SK-N-SH (cell line): Measurements from ENCODE around the gene ZKSCAN3. TPM values are rescaled to one million over a fixed set of nuclear protein-coding genes. Genes with fewer than 3 reads are reported as not detected.

ENCODE experiments used
- CTCF ChIA-PET: fragments of 300-600, 350-600 bp; formaldehyde crosslinking; extraction: SDS; loops from one replicate; lab custom pipeline; 2021; lab: Yijun Ruan, JAX
- POLR2A ChIA-PET: fragments of 350-600 bp; sonication (Branson Sonifier 250); formaldehyde crosslinking; extraction: SDS; loops from one replicate; lab custom pipeline; 2020; ENCODE audit warnings: antibody characterized with exemption, inconsistent platforms; lab: Yijun Ruan, JAX
- DNase-seq: peaks from one replicate; pipeline ENCODE4 v3.0.0; 2012
- H2AFZ ChIP-seq: fragments of 200-600 bp; sonication (generic); 2 replicates; pipeline ENCODE4 v1.8.1; 2016; ENCODE audit warnings: antibody characterized with exemption, mild to moderate bottlenecking, low read depth
- H3F3A ChIP-seq: fragments of 200-600 bp; sonication (generic); replicated peaks from 2 replicates; pipeline ENCODE3; 2016; ENCODE audit warnings: antibody characterized with exemption, mild to moderate bottlenecking; ENCODE audit not compliant: insufficient read depth
- H3K27ac ChIP-seq, 2 experiments: fragments of 200-500 bp in 1 of 2; fragments of 200-600 bp in 1 of 2; sonication (Bioruptor generic) in 1 of 2; sonication (generic), shearing (Covaris generic) in 1 of 2; 2 replicates each; pipeline versions ENCODE4 v1.5.1 to v1.6.1; 2014 to 2016; ENCODE audit warnings: low read depth in 2 of 2, inconsistent platforms in 1 of 2, low read length in 1 of 2, mild to moderate bottlenecking in 1 of 2, mixed read lengths in 1 of 2
- H3K27me3 ChIP-seq: fragments of 200-600 bp; sonication (generic), shearing (Covaris generic); 2 replicates; pipeline ENCODE4 v1.6.1; 2016; ENCODE audit warnings: mixed run types; ENCODE audit not compliant: insufficient read depth
- H3K36me3 ChIP-seq, 2 experiments: fragments of 200-500 bp in 1 of 2; fragments of 200-600 bp in 1 of 2; sonication (Bioruptor generic) in 1 of 2; sonication (generic) in 1 of 2; replicated peaks in 1 of 2; 2 replicates each; pipeline versions ENCODE3 to v1.5.1; 2014 to 2016; ENCODE audit warnings: low read length in 1 of 2, mild to moderate bottlenecking in 1 of 2; ENCODE audit not compliant: insufficient read depth in 2 of 2, control insufficient read depth in 1 of 2
- H3K4me1 ChIP-seq, 2 experiments: fragments of 200-500 bp in 1 of 2; fragments of 200-600 bp in 1 of 2; sonication (Bioruptor generic) in 1 of 2; sonication (generic), shearing (Covaris generic) in 1 of 2; 2 replicates each; pipeline versions ENCODE4 v1.5.1 to v1.6.1; 2014 to 2016; ENCODE audit warnings: low read depth in 1 of 2, low read length in 1 of 2, mixed run types in 1 of 2; ENCODE audit not compliant: insufficient read depth in 2 of 2, control insufficient read depth in 1 of 2
- H3K4me2 ChIP-seq: fragments of 200-600 bp; sonication (generic), shearing (Covaris generic); 2 replicates; pipeline ENCODE4 v1.6.1; 2017; ENCODE audit warnings: mixed run types
- H3K4me3 ChIP-seq, 2 experiments: fragments of 200-500 bp in 1 of 2; fragments of 200-600 bp in 1 of 2; sonication (Bioruptor generic) in 1 of 2; sonication (generic), shearing (Covaris generic) in 1 of 2; 2 replicates each; pipeline versions ENCODE4 v1.5.1 to v1.8.1; 2014 to 2016; ENCODE audit warnings: low read depth in 2 of 2, inconsistent platforms in 1 of 2, low read length in 1 of 2, mild to moderate bottlenecking in 1 of 2, mixed read lengths in 1 of 2, moderate library complexity in 1 of 2
- H3K79me2 ChIP-seq: fragments of 200-600 bp; sonication (generic); 2 replicates; pipeline ENCODE4 v1.8.1; 2017; ENCODE audit warnings: mild to moderate bottlenecking; ENCODE audit not compliant: insufficient read depth
- H3K9ac ChIP-seq: fragments of 200-600 bp; sonication (generic); 2 replicates; pipeline ENCODE4 v1.6.1; 2017; ENCODE audit warnings: mixed run types
- H3K9me2 ChIP-seq: fragments of 200-600 bp; sonication (generic); 2 replicates; pipeline ENCODE4 v1.6.1; 2017; ENCODE audit warnings: mixed run types
- H3K9me3 ChIP-seq: fragments of 200-600 bp; sonication (generic); 2 replicates; pipeline ENCODE4 v1.6.1; 2017; ENCODE audit warnings: mixed run types, mild to moderate bottlenecking, moderate library complexity
- H4K20me1 ChIP-seq: fragments of 200-600 bp; sonication (generic); 2 replicates; pipeline ENCODE4 v1.6.1; 2017; ENCODE audit warnings: mild to moderate bottlenecking, mixed run types; ENCODE audit not compliant: insufficient read depth
- CHD2 ChIP-seq: fragments of 150-350 bp; IDR thresholded peaks from 2 replicates; pipeline ENCODE4 v1.6.1; 2018; ENCODE audit warnings: low read length; ENCODE audit not compliant: partially characterized antibody
- EP300 ChIP-seq, 2 experiments: IDR thresholded peaks; 2 replicates each; pipeline versions ENCODE4 v1.4.0 to v1.6.1; 2012; ENCODE audit warnings: borderline replicate concordance in 1 of 2, low read depth in 1 of 2, low read length in 1 of 2
- FOSL2 ChIP-seq: IDR thresholded peaks from 2 replicates; pipeline ENCODE4 v1.4.0; 2012; ENCODE audit warnings: low read depth, mild to moderate bottlenecking, moderate library complexity, borderline replicate concordance
- GABPA ChIP-seq: IDR thresholded peaks from 2 replicates; pipeline ENCODE4 v1.4.0; 2012; ENCODE audit warnings: low read depth, mild to moderate bottlenecking
- MEF2A ChIP-seq: IDR thresholded peaks from 2 replicates; pipeline ENCODE4 v1.4.0; 2012; ENCODE audit warnings: low read depth, borderline replicate concordance
- NRF1 ChIP-seq: IDR thresholded peaks from 2 replicates; pipeline ENCODE4 v1.6.1; 2012; ENCODE audit warnings: low read depth, mild to moderate bottlenecking, low read length
- POLR2AphosphoS5 ChIP-seq: IDR thresholded peaks from 2 replicates; pipeline ENCODE4 v1.6.1; 2012; ENCODE audit warnings: low read depth, low read length
- RAD21 ChIP-seq: IDR thresholded peaks from 2 replicates; pipeline ENCODE4 v1.6.1; 2012; ENCODE audit warnings: mild to moderate bottlenecking, low read length
- TAF1 ChIP-seq: IDR thresholded peaks from 2 replicates; pipeline ENCODE4 v1.6.1; 2012; ENCODE audit warnings: low read depth, mild to moderate bottlenecking, low read length, moderate library complexity, borderline replicate concordance
- TCF12 ChIP-seq: IDR thresholded peaks from 2 replicates; pipeline ENCODE4 v1.4.0; 2012
- YY1 ChIP-seq: IDR thresholded peaks from 2 replicates; pipeline ENCODE4 v1.4.0; 2012; ENCODE audit warnings: low read depth, mild to moderate bottlenecking
- WGBS: methylation state at CpG from one replicate; pipeline ENCODE4 v1.1.6; 2017; ENCODE audit warnings: low lambda C conversion rate; 5-methylcytosine and 5-hydroxymethylcytosine counted together
- polyA plus RNA-seq, 3 experiments: library from polyadenylated mRNA; depleted of rRNA; stranded (reverse); fragments of >200 nt; gene quantifications; 2 replicates each; pipeline ENCODE4 v1.2.3, GENCODE V29; 2012
- TF ChIP-seq, protein P1 (sequence below): fragments of 200-600 bp; sonication (generic); IDR thresholded peaks from 2 replicates; pipeline ENCODE4 v1.6.1; 2017; ENCODE audit warnings: antibody characterized with exemption, mild to moderate bottlenecking, moderate library complexity
- TF ChIP-seq, protein P2 (sequence below): IDR thresholded peaks from 2 replicates; pipeline ENCODE4 v1.4.0; 2012; ENCODE audit warnings: low read depth
- TF ChIP-seq, protein P3 (sequence below): IDR thresholded peaks from 2 replicates; pipeline ENCODE4 v1.4.0; 2012; ENCODE audit warnings: low read depth, borderline replicate concordance
- TF ChIP-seq, protein P4 (sequence below): fragments of 150-350 bp; IDR thresholded peaks from 2 replicates; pipeline ENCODE4 v1.6.1; 2017; ENCODE audit warnings: antibody characterized with exemption, low read length, low read depth, borderline replicate concordance
- TF ChIP-seq, protein P5 (sequence below): fragments of 150-350 bp; IDR thresholded peaks from 2 replicates; pipeline ENCODE4 v1.6.1; 2016; ENCODE audit warnings: mild to moderate bottlenecking, low read depth, low read length
- TF ChIP-seq, protein P6 (sequence below): IDR thresholded peaks from 2 replicates; pipeline ENCODE4 v1.6.1; 2012; ENCODE audit warnings: mild to moderate bottlenecking, low read depth, low read length, moderate library complexity
- TF ChIP-seq, protein P7 (sequence below): IDR thresholded peaks from 2 replicates; pipeline ENCODE4 v1.4.0; 2012; ENCODE audit warnings: low read depth, borderline replicate concordance

The ZKSCAN3 gene
- polyA plus RNA-seq, 1 of the 3 experiments (the other 2 are of a cell fraction), result 2.6 TPM

DNA sequence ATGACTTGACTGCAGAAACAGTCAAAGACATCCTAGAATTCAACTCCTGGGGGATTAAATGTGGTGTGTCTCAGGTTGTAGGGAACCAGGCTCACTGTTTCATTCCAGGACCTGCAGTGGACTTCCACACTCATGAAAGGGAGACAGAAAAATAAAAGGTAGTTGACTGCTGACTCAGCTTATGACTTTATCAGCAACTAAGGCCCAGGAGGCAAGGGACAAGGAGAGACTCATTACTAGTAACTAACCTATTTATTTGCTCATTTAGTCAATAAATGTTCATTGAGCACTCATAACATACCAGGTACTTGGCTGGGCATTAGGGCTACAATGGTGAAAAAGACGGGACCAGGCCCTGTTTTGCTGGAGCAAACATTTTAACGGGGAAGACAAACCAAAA, 16.7 kb upstream of the ZKSCAN3 start:
- no peak overlapping the region for H3K4me3 ChIP-seq
- peaks cover 11% of the 10 kb centered on the region for H3F3A ChIP-seq
- 77% methylated on average over 2 of the region's 2 CpGs for WGBS
- no peak overlapping the region for H3K27ac ChIP-seq
- peaks cover 0 to 11% of the 10 kb centered on the region in 2 experiments; a peak in 2 of 4 replicates for H3K4me1 ChIP-seq
- H3K79me2 ChIP-seq, result no peaks in the 10 kb centered on the region
- H3K4me2 ChIP-seq, result no peak overlapping the region
- TF ChIP-seq, protein P1, sequence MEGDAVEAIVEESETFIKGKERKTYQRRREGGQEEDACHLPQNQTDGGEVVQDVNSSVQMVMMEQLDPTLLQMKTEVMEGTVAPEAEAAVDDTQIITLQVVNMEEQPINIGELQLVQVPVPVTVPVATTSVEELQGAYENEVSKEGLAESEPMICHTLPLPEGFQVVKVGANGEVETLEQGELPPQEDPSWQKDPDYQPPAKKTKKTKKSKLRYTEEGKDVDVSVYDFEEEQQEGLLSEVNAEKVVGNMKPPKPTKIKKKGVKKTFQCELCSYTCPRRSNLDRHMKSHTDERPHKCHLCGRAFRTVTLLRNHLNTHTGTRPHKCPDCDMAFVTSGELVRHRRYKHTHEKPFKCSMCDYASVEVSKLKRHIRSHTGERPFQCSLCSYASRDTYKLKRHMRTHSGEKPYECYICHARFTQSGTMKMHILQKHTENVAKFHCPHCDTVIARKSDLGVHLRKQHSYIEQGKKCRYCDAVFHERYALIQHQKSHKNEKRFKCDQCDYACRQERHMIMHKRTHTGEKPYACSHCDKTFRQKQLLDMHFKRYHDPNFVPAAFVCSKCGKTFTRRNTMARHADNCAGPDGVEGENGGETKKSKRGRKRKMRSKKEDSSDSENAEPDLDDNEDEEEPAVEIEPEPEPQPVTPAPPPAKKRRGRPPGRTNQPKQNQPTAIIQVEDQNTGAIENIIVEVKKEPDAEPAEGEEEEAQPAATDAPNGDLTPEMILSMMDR, result no peak
- TF ChIP-seq, protein P2, sequence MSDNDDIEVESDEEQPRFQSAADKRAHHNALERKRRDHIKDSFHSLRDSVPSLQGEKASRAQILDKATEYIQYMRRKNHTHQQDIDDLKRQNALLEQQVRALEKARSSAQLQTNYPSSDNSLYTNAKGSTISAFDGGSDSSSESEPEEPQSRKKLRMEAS, result no peak
- TF ChIP-seq, protein P3, sequence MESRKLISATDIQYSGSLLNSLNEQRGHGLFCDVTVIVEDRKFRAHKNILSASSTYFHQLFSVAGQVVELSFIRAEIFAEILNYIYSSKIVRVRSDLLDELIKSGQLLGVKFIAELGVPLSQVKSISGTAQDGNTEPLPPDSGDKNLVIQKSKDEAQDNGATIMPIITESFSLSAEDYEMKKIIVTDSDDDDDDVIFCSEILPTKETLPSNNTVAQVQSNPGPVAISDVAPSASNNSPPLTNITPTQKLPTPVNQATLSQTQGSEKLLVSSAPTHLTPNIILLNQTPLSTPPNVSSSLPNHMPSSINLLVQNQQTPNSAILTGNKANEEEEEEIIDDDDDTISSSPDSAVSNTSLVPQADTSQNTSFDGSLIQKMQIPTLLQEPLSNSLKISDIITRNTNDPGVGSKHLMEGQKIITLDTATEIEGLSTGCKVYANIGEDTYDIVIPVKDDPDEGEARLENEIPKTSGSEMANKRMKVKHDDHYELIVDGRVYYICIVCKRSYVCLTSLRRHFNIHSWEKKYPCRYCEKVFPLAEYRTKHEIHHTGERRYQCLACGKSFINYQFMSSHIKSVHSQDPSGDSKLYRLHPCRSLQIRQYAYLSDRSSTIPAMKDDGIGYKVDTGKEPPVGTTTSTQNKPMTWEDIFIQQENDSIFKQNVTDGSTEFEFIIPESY, result no peak
- TF ChIP-seq, protein P4, sequence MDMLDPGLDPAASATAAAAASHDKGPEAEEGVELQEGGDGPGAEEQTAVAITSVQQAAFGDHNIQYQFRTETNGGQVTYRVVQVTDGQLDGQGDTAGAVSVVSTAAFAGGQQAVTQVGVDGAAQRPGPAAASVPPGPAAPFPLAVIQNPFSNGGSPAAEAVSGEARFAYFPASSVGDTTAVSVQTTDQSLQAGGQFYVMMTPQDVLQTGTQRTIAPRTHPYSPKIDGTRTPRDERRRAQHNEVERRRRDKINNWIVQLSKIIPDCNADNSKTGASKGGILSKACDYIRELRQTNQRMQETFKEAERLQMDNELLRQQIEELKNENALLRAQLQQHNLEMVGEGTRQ, result no peak
- TF ChIP-seq MEF2A (no peak), POLR2AphosphoS5 (no peak), CHD2 (no peak), TAF1 (no peak), FOSL2 (no peak), YY1 (no peak), TCF12 (no peak), GABPA (no peak), EP300 (IDR thresholded peaks at IDR 0.05; ENCODE audit: borderline replicate concordance in 1 of 2, low read depth in 1 of 2, low read length in 1 of 2) (no peak), RAD21 (no peak), NRF1 (no peak)
- TF ChIP-seq, protein P5, sequence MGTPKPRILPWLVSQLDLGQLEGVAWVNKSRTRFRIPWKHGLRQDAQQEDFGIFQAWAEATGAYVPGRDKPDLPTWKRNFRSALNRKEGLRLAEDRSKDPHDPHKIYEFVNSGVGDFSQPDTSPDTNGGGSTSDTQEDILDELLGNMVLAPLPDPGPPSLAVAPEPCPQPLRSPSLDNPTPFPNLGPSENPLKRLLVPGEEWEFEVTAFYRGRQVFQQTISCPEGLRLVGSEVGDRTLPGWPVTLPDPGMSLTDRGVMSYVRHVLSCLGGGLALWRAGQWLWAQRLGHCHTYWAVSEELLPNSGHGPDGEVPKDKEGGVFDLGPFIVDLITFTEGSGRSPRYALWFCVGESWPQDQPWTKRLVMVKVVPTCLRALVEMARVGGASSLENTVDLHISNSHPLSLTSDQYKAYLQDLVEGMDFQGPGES, result no peak
- TF ChIP-seq, protein P6, sequence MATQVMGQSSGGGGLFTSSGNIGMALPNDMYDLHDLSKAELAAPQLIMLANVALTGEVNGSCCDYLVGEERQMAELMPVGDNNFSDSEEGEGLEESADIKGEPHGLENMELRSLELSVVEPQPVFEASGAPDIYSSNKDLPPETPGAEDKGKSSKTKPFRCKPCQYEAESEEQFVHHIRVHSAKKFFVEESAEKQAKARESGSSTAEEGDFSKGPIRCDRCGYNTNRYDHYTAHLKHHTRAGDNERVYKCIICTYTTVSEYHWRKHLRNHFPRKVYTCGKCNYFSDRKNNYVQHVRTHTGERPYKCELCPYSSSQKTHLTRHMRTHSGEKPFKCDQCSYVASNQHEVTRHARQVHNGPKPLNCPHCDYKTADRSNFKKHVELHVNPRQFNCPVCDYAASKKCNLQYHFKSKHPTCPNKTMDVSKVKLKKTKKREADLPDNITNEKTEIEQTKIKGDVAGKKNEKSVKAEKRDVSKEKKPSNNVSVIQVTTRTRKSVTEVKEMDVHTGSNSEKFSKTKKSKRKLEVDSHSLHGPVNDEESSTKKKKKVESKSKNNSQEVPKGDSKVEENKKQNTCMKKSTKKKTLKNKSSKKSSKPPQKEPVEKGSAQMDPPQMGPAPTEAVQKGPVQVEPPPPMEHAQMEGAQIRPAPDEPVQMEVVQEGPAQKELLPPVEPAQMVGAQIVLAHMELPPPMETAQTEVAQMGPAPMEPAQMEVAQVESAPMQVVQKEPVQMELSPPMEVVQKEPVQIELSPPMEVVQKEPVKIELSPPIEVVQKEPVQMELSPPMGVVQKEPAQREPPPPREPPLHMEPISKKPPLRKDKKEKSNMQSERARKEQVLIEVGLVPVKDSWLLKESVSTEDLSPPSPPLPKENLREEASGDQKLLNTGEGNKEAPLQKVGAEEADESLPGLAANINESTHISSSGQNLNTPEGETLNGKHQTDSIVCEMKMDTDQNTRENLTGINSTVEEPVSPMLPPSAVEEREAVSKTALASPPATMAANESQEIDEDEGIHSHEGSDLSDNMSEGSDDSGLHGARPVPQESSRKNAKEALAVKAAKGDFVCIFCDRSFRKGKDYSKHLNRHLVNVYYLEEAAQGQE, result no peak
- TF ChIP-seq, protein P7, sequence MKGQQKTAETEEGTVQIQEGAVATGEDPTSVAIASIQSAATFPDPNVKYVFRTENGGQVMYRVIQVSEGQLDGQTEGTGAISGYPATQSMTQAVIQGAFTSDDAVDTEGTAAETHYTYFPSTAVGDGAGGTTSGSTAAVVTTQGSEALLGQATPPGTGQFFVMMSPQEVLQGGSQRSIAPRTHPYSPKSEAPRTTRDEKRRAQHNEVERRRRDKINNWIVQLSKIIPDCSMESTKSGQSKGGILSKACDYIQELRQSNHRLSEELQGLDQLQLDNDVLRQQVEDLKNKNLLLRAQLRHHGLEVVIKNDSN, result no peak
- TF ChIP-seq, all 33 proteins: peak for 0
- H3K36me3 ChIP-seq, result no peaks in the 10 kb centered on the region
- ChIA-PET POLR2A (no interaction called here), CTCF (interaction anchor here (1.1 kb wide), 1 partner anchor 17 kb away, joined by 5 read pairs; no protein-coding TSS in a partner anchor)
- no peak overlapping the region for H2AFZ ChIP-seq
- DNase-seq, result no peak
- H3K9me3 ChIP-seq, result no peaks in the 10 kb centered on the region
- H3K9ac ChIP-seq, result no peak overlapping the region
- no peaks in the 10 kb centered on the region for H4K20me1 ChIP-seq
- H3K9me2 ChIP-seq, result no peaks in the 10 kb centered on the region
- no peaks in the 10 kb centered on the region for H3K27me3 ChIP-seq
